IPS DF 6.9 (cell line): ENCODE data around the gene ANKRD13D.
"Not testable (repeated sequence)": the region's sequence is repeated elsewhere in the genome, so short reads cannot be mapped to it uniquely, and the experiment has no call there.

Experiments
- DNase-seq: peaks from one replicate; pipeline ENCODE4 v3.0.0-alpha.2; 2013; ENCODE audit warnings: low read depth, low spot score
- H3K27ac ChIP-seq: one replicate; pipeline ENCODE4 v1.5.1; 2013; ENCODE audit warnings: low read length, control low read depth
- H3K27me3 ChIP-seq: 2 replicates; pipeline ENCODE4 v1.6.1; 2013; ENCODE audit warnings: mild to moderate bottlenecking, low read length; ENCODE audit not compliant: control insufficient read depth, insufficient read depth
- H3K36me3 ChIP-seq: 2 replicates; pipeline ENCODE4 v1.6.1; 2013; ENCODE audit warnings: low read length; ENCODE audit not compliant: control insufficient read depth, insufficient read depth
- H3K4me1 ChIP-seq: 2 replicates; pipeline ENCODE4 v1.6.1; 2013; ENCODE audit warnings: low read length; ENCODE audit not compliant: control insufficient read depth, insufficient read depth
- H3K4me3 ChIP-seq: 2 replicates; pipeline ENCODE4 v1.5.1; 2013; ENCODE audit warnings: mild to moderate bottlenecking, low read length
- H3K9me3 ChIP-seq: 2 replicates; pipeline ENCODE4 v1.6.1; 2013; ENCODE audit warnings: low read length, inconsistent platforms; ENCODE audit not compliant: control insufficient read depth, insufficient read depth
- WGBS: extraction: QIAGEN DNeasy Blood & Tissue Kit; methylation state at CpG from one replicate; pipeline ENCODE4 v1.1.7; 2013; ENCODE audit warnings: mixed read lengths, missing lambda C conversion rate; ENCODE audit not compliant: insufficient read length, insufficient coverage; 5-methylcytosine and 5-hydroxymethylcytosine counted together

The ANKRD13D gene

GRCh38 chr11:67251841-67252240 lies 37.3 kb upstream of the ANKRD13D start:
- Histone ChIP-seq H3K9me3 (no peaks in the 10 kb centered on the region), H3K4me1 (no peaks in the 10 kb centered on the region), H3K27ac (no peak overlapping the region), H3K4me3 (no peak overlapping the region), H3K27me3 (no peaks in the 10 kb centered on the region), H3K36me3 (peaks cover 66% of the 10 kb centered on the region)
- no CpG with 5 or more reads among the region's 1 CpG for WGBS
- DNase-seq: no peak

GRCh38 chr11:67252831-67253239 lies 36.3 kb upstream of the ANKRD13D start:
- no CpG with 5 or more reads among the region's 4 CpGs for WGBS
- Histone ChIP-seq H3K27me3 (no peaks in the 10 kb centered on the region), H3K4me3 (no peak overlapping the region), H3K9me3 (no peaks in the 10 kb centered on the region), H3K4me1 (no peaks in the 10 kb centered on the region), H3K36me3 (peaks cover 65% of the 10 kb centered on the region), H3K27ac (no peak overlapping the region)
- no peak for DNase-seq

GRCh38 chr11:67253872-67254624 lies 35.1 kb upstream of the ANKRD13D start:
- Histone ChIP-seq H3K4me3 (no peak overlapping the region), H3K4me1 (no peaks in the 10 kb centered on the region), H3K36me3 (peaks cover 56% of the 10 kb centered on the region), H3K27me3 (no peaks in the 10 kb centered on the region), H3K27ac (no peak overlapping the region), H3K9me3 (no peaks in the 10 kb centered on the region)
- WGBS: no CpG with 5 or more reads among the region's 14 CpGs
- no peak for DNase-seq

GRCh38 chr11:67254798-67255197 lies 34.3 kb upstream of the ANKRD13D start:
- WGBS: no CpG with 5 or more reads among the region's 15 CpGs
- Histone ChIP-seq H3K4me1 (no peaks in the 10 kb centered on the region), H3K36me3 (peaks cover 51% of the 10 kb centered on the region), H3K9me3 (no peaks in the 10 kb centered on the region), H3K27ac (no peak overlapping the region), H3K27me3 (no peaks in the 10 kb centered on the region), H3K4me3 (no peak overlapping the region)
- DNase-seq: no peak

GRCh38 chr11:67255353-67255752 lies 33.8 kb upstream of the ANKRD13D start:
- Histone ChIP-seq H3K36me3 (peaks cover 46% of the 10 kb centered on the region), H3K4me1 (no peaks in the 10 kb centered on the region), H3K27me3 (no peaks in the 10 kb centered on the region), H3K27ac (no peak overlapping the region), H3K9me3 (no peaks in the 10 kb centered on the region), H3K4me3 (no peak overlapping the region)
- no peak for DNase-seq
- no CpG with 5 or more reads among the region's 10 CpGs for WGBS

GRCh38 chr11:67255864-67256263 lies 33.2 kb upstream of the ANKRD13D start:
- Histone ChIP-seq H3K27me3 (no peaks in the 10 kb centered on the region), H3K27ac (no peak overlapping the region), H3K4me3 (no peak overlapping the region), H3K36me3 (peaks cover 42% of the 10 kb centered on the region), H3K4me1 (no peaks in the 10 kb centered on the region), H3K9me3 (no peaks in the 10 kb centered on the region)
- no CpG with 5 or more reads among the region's 8 CpGs for whole genome bisulfite sequencing
- no peak for DNase-seq

GRCh38 chr11:67256477-67257135 lies 32.5 kb upstream of the ANKRD13D start:
- no peak for DNase-seq
- H3K4me3 ChIP-seq: no peak overlapping the region
- no peaks in the 10 kb centered on the region for H3K9me3 ChIP-seq
- no peaks in the 10 kb centered on the region for H3K27me3 ChIP-seq
- peaks cover 39% of the 10 kb centered on the region for H3K36me3 ChIP-seq
- WGBS: no CpG with 5 or more reads among the region's 5 CpGs
- no peaks in the 10 kb centered on the region for H3K4me1 ChIP-seq
- no peak overlapping the region for H3K27ac ChIP-seq

- Histone ChIP-seq H3K27me3 (no peaks in the 10 kb centered on the region; the same call in 1 of the 2 replicates), H3K4me3 (no peak overlapping the region), H3K9me3 (no peaks in the 10 kb centered on the region), H3K27ac (no peak overlapping the region), H3K4me1 (peaks cover 2% of the 10 kb centered on the region; the same call in 1 of the 2 replicates), H3K36me3 (peaks cover 6% of the 10 kb centered on the region)
- WGBS: no CpG with 5 or more reads among the region's 6 CpGs
- DNase-seq: no peak
These were observed 28.7 kb upstream of the ANKRD13D start for GRCh38 chr11:67260406-67260805.

- not testable (repeated sequence) for H3K36me3 ChIP-seq, H3K27me3 ChIP-seq, H3K9me3 ChIP-seq, H3K27ac ChIP-seq, H3K4me1 ChIP-seq, DNase-seq
- WGBS: no CpG with 5 or more reads among the region's 50 CpGs
- H3K4me3 ChIP-seq: peak overlapping the region; percentile 24; the same call in 1 of the 2 replicates
These were observed 28.0 kb upstream of the ANKRD13D start for GRCh38 chr11:67260885-67261639.

GRCh38 chr11:67261640-67261945 lies 27.5 kb upstream of the ANKRD13D start:
- Histone ChIP-seq H3K27ac (no peak overlapping the region), H3K36me3 (no peaks in the 10 kb centered on the region), H3K27me3 (no peaks in the 10 kb centered on the region; the same call in 1 of the 2 replicates), H3K9me3 (no peaks in the 10 kb centered on the region), H3K4me3 (peak overlapping the region; percentile 20; the same call in 1 of the 2 replicates), H3K4me1 (peaks cover 2% of the 10 kb centered on the region; the same call in 1 of the 2 replicates)
- no peak for DNase-seq
- WGBS: no CpG with 5 or more reads among the region's 18 CpGs
